NCI-H446 (cell line): ENCODE data around the gene TTF1.

Experiments
- DNase-seq, 2 experiments: peaks; one replicate each; lab custom pipeline; 2025; lab: John Stamatoyannopoulos, UW

TTF1 gene, protein sequence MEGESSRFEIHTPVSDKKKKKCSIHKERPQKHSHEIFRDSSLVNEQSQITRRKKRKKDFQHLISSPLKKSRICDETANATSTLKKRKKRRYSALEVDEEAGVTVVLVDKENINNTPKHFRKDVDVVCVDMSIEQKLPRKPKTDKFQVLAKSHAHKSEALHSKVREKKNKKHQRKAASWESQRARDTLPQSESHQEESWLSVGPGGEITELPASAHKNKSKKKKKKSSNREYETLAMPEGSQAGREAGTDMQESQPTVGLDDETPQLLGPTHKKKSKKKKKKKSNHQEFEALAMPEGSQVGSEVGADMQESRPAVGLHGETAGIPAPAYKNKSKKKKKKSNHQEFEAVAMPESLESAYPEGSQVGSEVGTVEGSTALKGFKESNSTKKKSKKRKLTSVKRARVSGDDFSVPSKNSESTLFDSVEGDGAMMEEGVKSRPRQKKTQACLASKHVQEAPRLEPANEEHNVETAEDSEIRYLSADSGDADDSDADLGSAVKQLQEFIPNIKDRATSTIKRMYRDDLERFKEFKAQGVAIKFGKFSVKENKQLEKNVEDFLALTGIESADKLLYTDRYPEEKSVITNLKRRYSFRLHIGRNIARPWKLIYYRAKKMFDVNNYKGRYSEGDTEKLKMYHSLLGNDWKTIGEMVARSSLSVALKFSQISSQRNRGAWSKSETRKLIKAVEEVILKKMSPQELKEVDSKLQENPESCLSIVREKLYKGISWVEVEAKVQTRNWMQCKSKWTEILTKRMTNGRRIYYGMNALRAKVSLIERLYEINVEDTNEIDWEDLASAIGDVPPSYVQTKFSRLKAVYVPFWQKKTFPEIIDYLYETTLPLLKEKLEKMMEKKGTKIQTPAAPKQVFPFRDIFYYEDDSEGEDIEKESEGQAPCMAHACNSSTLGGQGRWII

DNA sequence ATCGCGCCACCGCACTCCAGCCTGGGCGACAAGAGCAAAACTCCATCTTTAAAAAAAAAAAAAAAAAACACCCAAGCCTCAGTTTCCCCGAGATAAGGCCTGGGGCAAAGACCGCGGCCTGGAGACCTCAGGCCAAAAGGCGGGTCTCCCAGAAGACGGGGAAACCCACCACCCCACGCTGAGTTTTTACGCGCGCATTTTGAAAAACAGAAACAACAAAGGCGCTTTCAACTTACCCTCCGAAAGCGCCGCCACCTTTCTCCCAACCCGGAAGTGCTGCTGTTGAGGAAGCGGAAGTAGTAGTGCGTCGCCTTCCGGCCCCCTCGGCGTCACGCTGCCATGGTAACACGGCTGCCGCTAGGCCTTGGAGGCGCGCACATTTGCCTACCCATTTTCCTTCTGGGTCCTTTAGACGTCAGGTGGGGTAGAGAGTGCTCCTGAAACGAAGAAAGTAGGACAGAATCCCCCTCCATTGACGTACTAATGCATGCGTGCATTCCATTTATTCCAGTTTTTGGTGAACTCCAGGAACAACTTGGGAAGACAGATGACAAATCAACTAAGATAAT is at the start of gene TTF1:
Gene TTF1 (minus strand): TSS at position 287 of the 569 bp plus-strand sequence. CDS start 4,019 bp downstream, outside the sequence.
- DNase-seq, result peak; percentile 58 to 83

DNA sequence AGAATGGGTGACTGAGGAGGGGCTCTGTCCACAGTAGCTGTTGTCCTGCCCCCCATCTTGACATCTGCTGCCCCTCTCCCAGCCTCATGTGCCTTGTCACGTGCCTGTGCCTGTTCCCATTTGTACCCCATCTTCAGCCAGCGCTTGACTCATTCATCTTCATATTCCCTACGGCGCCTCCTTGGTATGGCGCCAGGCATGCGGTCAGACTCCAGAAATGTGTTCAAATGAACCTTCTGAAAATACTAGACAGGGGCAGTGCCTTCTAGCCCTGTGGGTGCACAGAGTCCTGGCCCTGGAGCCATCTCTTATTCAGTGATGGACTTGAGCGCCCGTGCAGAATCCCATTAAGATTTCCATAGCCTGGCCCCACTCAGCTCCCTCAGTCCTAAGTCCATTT is 49.6 kb upstream of the TTF1 start:
- no peak for DNase-seq

DNA sequence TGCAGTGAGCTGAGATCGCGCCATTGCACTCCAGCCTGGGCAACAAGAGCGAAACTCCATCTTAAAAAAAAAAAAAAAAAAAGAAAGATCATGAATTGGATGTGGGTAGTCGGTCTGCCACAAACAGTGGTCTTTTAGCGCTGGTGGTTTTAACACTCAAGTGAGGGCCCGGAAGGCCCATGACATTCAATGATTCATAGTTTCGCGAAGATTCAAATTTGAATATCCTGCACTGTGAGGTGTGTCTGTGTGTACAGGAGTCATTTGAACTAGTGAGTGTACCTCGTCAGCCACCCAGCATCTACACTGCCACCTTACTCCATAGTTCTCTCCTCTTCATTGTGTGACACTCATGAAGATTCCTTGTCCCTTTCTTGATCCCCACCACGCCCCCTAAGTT is 44.6 kb upstream of the TTF1 start:
- DNase-seq, result no peak

DNA sequence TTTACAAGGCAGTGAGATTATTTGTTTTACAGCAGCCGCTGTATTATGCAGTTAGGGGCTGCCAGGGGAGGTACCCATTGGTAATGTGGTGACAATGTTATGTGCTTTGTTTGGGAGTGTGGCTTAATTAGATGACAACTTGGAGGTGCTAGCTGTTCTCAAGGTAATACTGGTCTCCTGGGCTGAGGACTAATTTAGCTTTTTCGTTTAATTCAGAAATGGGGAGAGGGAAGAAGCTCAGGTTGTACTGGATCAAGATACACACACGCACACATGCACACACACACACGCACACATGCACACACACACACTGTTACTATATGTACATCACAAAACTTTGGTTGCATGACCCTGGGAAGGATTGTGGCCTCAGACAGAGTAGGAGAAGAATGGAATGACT is 41.3 kb upstream of the TTF1 start:
- DNase-seq, result no peak

DNA sequence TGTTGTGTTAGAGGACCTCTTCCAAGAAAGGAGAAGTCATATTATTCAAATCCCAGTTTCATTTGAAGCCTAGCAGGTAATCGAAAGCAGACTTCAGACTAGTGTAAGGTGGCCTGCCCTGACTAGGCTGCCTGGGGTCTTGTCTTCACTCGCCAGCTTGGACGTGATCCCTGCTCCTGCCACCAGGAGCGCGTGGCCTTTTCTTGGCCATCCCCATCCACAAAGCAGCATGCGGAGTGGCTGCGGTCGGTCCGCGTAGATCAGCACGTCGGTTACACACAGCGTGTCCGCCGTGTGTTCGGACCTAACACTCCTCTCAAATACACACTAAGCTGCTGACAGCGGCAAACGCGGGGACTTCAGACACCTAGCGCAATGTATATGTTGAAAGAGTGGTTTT is 40.7 kb upstream of the TTF1 start:
- DNase-seq, result no peak

DNA sequence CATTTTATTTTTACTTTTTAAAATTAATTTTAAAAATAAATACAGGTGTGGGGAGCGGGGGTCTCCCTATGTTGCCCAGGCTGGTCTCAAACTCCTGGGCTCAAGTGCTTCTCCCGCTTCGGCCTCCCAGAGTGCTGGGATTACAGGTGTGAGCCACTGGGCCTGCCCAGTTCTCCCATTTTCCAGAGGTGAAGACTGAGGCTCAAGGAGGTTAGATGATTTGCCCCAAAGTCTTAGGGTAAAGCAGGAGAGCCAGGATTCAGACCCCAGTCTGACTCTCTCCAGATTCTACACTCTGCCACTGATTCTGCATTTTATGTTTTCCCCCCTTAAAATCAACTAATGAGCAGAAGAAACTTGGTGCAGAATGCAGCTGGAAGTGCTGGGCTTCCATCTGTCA is 40.2 kb upstream of the TTF1 start:
- no peak for DNase-seq

DNA sequence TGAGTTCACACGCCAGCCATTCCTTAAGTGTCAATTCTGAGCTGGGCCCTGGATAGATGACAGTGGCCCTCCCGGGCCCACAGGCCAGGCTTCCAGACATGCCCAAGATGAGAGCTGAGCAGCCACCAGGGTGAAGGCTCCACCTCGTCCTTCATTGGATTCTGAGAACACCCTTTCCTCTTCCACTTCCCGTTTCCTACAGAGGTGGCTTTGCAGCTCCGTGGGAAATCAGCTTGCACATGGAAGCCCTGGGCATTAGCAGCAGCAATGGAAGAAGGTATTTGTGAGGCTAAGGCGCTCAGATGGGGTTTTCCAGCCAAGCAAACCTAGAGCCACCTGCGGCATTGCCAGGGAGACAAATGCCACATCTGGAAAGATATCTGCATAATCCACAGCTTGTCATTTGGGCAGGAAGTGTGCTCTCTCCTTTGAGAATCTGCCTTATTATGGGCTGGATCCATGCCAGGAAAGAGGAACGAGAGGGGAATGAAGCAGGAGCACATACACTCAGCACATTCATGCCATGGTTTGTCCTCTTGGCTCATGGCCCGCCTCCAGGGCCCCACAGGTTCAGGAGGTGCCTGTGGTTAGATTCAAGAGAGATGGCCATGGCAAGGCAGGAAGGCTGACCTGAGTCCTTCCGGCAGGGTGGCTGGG is 37.4 kb upstream of the TTF1 start:
- no peak for DNase-seq

DNA sequence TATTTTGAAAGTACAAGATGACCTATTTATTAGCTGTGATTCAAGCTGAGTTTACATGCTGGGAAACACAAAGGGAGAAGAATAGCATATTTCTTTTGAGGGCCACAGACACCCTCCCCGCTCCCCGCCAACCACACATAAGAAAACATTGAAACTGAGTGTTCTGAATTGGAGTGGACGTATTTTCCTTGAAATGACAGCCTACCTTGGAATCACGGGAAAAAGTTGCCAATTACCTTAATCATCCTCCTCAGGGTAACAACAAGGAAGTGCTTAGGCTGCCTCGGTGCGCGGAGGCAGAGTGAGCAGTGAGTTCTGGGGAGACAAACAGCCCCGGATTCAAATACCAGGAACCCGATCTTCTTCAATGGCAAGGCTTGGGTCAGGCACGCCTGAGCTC is 34.8 kb upstream of the TTF1 start:
- DNase-seq, result no peak

DNA sequence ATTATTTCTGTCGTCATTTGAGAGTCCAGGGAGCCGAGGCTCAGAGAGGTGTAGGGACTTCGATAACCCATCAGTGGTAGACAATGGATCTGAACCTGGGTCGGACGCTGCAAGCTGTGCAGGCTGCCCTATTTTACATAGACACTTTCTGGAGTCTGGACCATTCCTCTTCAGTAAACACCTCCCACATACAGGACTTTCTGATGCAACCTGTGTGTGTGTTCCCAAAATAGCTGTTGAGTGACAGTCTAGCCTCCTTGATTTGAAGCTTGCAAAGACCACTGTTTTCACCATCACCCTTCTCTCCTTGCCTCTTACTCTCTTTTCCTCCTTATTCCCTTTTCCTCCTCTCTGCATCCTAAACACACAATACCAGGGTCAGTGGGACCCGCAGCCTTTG is 34.1 kb upstream of the TTF1 start:
- no peak for DNase-seq

DNA sequence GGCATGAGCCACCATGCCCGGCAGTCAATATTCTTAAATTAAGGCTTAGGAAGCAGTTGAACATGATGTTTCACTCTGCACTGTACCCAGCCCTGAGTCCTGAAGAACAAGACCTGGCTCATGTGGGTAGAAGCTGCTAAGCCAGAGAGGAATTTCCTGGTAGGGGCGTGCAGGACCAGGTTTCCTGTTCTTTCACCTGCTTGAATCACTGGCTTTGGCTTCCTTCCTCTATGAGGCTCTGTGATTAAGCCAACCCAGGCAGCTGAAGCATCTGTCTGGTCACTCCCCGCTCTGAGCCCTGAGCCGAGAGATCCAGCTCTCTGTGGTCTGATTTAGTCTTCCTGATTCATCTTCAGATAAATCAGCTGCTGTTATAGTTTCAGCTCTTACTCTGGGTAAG is 32.5 kb upstream of the TTF1 start:
- no peak for DNase-seq

DNA sequence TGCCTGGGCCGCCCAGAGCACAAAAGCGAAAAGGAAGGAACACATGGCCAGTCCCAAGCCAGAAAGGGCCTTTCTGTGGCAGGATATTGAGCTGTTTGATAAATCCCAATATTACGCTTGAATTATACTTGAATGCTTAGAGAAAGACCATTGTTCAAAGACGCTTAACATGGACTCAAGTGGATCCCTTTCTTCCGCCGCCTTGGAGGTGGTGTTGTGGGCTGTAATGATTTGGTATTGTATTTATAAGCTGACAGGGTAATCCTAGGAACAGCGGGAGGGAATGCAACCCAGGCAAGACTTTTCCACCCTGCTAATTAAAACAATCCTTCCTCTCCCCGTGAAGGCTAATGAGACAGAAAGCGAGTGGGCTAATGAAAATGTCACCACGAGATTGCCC is 28.2 kb upstream of the TTF1 start:
- DNase-seq, result no peak

DNA sequence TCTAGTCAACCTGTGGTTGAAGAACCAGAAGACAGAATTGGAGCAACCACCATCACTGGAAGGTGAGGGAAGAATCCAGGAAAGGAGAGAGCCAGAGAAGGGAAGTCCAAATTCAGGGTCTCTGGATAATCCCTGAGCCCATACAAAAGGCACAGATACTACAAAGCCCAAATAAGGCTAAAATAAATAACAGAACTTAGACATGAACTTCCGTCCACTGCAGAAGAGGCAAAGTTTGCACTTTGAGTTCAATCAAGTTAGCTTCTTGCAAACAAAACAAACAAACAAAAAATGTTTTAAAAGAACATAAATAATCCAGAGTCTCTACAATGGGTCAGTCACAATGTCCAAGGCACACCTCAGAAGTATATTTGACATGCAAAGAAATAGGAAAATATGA is 24.4 kb upstream of the TTF1 start:
- DNase-seq, result no peak

DNA sequence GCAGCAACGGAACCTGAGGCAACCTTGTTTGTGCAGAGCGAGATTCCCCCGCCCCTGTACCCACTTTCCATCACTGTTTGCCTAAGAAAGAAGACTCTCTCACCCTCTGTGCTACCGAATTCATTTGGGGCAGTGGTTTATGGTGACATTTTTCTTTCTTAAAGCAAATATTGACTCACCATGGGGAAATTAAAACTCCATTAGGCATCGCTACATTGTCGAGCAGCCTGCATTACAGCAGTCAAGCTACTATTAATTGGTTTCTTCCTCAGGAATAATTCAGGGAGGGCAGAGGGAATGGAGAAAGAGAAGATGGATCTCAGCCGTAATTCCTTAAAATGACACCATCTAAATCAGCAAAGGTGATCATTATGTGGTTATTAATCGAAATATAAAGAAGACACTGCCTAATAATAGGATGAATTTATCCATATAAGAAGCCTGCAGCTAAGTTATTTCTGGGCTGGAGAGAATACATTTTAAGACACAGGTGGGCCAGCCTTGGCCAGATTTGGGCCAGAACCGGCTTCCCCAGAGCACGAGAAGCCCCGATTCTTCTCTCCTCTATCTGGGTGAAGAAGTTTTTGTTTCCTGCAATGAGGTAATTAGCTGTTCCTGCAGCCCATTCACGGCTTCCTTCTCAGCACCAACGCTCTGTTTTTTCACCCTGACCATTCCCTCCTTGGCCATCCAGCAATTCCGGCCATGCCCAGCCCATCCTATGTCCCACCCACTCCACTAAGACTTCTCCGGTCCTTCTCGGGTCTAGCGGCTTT is 20.2 kb upstream of the TTF1 start:
- DNase-seq, result no peak

DNA sequence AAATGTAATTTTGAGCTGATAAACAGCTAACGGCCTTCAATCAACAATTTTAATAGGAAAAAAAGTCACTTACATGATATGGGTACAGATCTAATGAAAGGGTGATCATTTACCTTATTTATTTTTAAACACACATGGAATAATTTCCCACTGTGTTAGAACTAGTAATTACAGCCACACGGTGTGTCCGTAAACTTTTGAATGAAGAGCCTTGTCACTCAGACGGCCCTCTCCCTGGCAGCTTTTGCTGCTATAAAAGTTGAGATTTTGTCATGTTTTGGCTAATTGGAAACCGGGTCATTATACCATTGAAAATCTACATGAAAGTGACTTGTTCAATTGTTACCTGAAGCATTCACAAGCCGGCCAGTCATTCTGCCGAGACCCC is 19.0 kb upstream of the TTF1 start:
- DNase-seq, result no peak

DNA sequence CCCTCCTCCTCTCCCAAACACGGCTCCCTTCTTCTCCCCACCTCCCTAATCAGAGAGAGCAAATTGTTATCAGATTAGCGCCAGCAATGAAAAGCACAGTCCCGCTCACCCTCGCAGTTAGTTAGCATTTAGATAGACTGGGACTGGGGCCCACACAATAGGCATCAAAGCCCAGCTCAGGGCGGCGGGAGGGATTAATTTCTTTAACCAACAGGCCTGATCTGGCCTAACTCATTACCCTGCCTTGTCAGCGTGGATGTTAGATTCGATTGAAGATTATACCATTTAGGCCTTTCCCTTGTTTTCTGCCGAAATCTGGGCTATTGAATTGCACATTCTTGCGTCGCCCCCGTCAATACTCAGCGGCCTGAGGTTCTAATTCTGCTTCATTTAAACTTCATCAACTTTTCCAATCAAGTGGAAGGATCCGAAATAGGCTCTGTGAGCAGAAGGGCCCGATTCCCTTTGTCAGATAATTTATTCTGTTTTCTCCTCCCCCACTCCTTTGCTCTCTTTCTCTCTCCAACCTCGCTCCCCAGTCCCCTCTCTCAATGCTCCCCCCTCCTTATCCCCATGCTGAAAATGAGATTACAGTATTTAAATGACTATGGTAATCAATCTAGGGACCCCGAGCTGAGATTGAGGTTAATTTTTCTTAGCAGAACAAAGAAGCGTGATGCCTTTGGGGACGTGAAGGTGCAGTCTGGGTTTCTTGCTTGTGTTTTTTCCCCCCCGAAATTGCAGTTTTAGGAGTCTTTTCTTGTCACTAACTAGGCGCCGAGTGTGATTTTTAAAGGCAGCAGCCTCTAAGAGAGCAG is 18.4 kb upstream of the TTF1 start:
- DNase-seq, result no peak

DNA sequence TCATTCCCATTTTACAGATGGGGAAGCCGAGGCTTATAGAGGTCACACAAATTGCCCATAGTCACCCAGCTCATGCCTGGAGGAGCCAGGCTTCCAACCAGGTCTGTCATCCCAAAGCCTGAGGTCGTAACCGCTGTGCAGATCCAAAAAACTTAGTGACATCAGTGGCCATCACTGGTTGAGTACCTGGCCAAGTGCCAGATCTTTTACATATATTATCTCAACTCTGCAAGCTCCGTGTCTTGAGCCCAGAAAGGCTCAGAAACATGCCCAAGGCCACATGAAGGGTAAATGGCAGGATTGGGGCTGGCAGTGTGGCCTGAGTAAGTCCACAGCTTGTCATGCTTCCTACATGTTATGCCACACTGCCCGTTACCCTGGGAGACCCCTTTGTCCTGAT is 16.9 kb upstream of the TTF1 start:
- DNase-seq, result no peak

DNA sequence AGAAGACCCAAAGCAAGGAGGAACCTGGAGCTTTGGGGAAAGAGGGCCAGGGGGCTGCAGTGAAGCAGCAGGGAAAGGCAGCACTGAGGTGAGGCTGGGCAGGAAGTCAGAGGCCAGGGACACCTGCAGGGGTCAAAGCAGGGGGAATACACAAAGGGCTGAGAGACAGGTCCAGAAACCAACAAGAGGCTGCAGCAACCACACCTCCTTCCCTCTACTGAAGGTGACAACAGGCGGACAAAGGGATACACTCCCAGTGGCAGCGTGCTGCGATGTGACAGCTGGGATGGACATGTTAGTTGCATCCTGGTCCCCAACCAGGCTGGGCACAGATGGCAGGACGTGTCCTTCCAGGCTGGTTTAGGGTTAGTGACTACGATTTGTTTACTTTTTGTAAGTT is 15.9 kb upstream of the TTF1 start:
- DNase-seq, result no peak

DNA sequence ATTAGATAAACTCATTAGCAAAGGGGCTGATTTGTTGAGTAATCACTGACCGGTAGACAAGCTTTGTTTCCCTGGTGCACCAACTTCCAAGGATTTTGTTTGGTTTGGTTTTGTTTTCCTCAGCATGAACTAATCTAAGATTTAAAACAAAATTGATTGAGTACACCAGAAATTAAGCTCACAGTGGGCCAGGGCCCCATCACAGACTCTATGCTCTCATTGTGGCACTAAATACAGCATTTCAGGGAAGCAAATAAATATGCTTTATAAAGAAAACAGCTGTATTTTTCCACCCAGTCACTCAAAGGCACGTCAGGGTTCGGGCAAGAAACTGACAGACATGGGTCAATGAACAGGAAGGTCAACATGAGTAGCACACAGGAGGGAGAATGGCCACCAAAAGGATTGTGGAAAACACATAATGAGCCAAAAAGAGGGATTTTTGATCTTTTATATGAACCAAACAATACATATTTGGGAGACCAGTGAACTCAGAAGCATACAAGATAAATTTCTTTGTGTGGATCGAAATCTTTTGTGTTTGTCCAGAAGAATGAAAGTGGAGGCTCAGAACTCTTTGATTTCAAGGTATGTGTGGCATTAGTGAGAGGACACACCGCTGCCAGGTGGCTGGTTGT is 12.2 kb upstream of the TTF1 start:
- no peak for DNase-seq

DNA sequence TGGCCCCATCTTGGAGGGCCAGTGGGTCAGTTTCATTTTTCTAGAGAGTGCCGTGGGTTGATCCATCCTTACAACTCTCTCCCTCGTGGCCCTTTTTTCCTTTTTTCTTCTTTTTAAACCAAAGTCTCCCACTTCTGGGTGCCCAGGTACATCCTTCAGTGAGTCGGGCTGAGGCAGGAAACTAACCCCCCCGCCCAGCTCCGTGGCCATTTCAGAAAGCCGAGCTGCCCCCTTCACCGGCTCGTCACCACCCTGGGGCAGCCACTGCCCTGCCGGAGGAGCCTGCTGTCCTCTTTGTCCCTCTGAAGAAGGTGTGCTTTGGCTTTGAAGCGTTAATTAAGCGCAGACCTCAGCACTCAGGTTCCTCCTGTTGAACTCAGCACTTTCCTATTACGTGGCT is 8.5 kb upstream of the TTF1 start:
- DNase-seq, result no peak

DNA sequence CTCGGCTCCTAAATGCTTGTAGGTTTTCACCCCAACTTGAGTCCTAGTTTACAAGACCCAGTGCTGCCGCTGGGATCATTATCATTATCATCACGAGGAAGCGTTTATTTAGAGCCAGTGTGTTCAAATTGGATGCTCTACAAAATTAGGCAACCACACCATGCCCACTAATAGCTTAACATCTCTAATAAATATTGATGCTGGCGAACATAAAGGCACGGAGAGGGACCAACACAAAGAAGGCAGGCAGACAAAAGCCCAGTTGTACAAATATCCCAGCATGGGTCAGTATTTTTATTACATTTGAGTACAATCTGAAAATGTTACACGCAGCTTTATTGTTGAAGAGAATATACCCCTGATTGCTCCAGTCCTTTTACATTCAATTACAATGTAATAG is 8.1 kb upstream of the TTF1 start:
- no peak for DNase-seq
